GM19467 (cell line): ENCODE data around the gene CHMP6.
A peak's percentile ranks its signal among the peaks of the same experiment; 100 is the strongest.
"Not testable (repeated sequence)": the region's sequence is repeated elsewhere in the genome, so short reads cannot be mapped to it uniquely, and the experiment has no call there.

ENCODE experiments used
- ATAC-seq: cut with Tn5 transposase; IDR thresholded peaks from one replicate; pipeline ENCODE4 v1.9.1; 2021; ENCODE audit warnings: mild to moderate bottlenecking, moderate library complexity; ENCODE audit not compliant: unreplicated experiment

The CHMP6 gene

GRCh38 chr17:81029859-81030258, 38.2 kb downstream of the CHMP6 start:
- no peak for ATAC-seq

GRCh38 chr17:81030312-81030711, 38.7 kb downstream of the CHMP6 start:
- ATAC-seq = not testable (repeated sequence)

GRCh38 chr17:81030741-81031565, 39.3 kb downstream of the CHMP6 start:
- ATAC-seq = no peak

- ATAC-seq = no peak
These were observed 40.2 kb downstream of the CHMP6 start for GRCh38 chr17:81031566-81032550.

- no peak for ATAC-seq
These were observed 41.2 kb downstream of the CHMP6 start for GRCh38 chr17:81032641-81033480.

GRCh38 chr17:81033535-81034167, 42.0 kb downstream of the CHMP6 start:
- no peak for ATAC-seq

GRCh38 chr17:81034168-81034777, 42.6 kb downstream of the CHMP6 start:
- ATAC-seq = peak; percentile 5

GRCh38 chr17:81034779-81035520, 43.3 kb downstream of the CHMP6 start, which contains the start of gene BAIAP2:
BAIAP2 (plus strand) TSS chr17:81035151; CDS start chr17:81035255, 104 bp downstream.
- peak; percentile 57 for ATAC-seq

- ATAC-seq = peak; percentile 15
These were observed 44.0 kb downstream of the CHMP6 start for GRCh38 chr17:81035521-81036196.

GRCh38 chr17:81036197-81036941, 44.7 kb downstream of the CHMP6 start:
- ATAC-seq = no peak

GRCh38 chr17:81037026-81037797, 45.6 kb downstream of the CHMP6 start:
- no peak for ATAC-seq

GRCh38 chr17:81037798-81038733, 46.4 kb downstream of the CHMP6 start:
- ATAC-seq = no peak

- ATAC-seq = no peak
These were observed 47.5 kb downstream of the CHMP6 start for GRCh38 chr17:81039096-81039495.

GRCh38 chr17:81039854-81040758, 48.5 kb downstream of the CHMP6 start:
- no peak for ATAC-seq

- ATAC-seq = no peak
These were observed 49.2 kb downstream of the CHMP6 start for GRCh38 chr17:81040791-81041337.
